Spleen (tissue), 7 donors: ENCODE data around the gene ZNF76.
A peak's percentile ranks its signal among the peaks of the same experiment; 100 is the strongest.

Experiments used
- CTCF ChIP-seq, 11 experiments: fragments of 200-600 bp in 7 of 11; fragments of 450-650 bp in 4 of 11; sonication (generic) in 4 of 11; IDR thresholded peaks in 8 of 11; conservative IDR thresholded peaks in 3 of 11; 1 replicate in 7 of 11; 2 replicates in 4 of 11; pipeline versions ENCODE4 v1.4.0 to v1.8.0; 2016 to 2021; ENCODE audit warnings: antibody characterized with exemption in 11 of 11, inconsistent platforms in 4 of 11, mild to moderate bottlenecking in 1 of 11
- POLR2AphosphoS5 ChIP-seq, 3 donors: sonication (generic); formaldehyde crosslinking; IDR thresholded peaks; one replicate each; pipeline ENCODE4 v1.5.1; 2017; ENCODE audit warnings: antibody characterized with exemption in 3 of 3
- donor health status: DM: no; HTN: no; CAD: no; lungs with moderate emphysema.
- donor health status: DM: no; HTN: no; CAD: no.
- donor health status: DM: no; HTN: no; CAD: no.

- TF ChIP-seq CTCF (IDR thresholded peaks at IDR 0.05 in 8 of 11, conservative IDR thresholded peaks at IDR 0.05 in 3 of 11) (peak in 3 of 11 experiments; percentile 10 to 22 (median 16)), POLR2AphosphoS5 (IDR thresholded peaks at IDR 0.05) (peak in 1 of 3 donors; percentile 41)
These were observed 72.7 kb downstream of the ZNF76 start for GRCh38 chr6:35332074-35332887.
